Activated naive CD4-positive, alpha-beta T cell treated with Interleukin-2 at 50 U/mL for 16 hours (primary cell): ENCODE measurements around the gene CETN2.
"Not testable (repeated sequence)": the region's sequence is repeated elsewhere in the genome, so short reads cannot be mapped to it uniquely, and the experiment has no call there.

Experiments
- DNase-seq: peaks from one replicate; pipeline ENCODE4 v3.0.0-alpha.2; 2020

Gene CETN2

DNA sequence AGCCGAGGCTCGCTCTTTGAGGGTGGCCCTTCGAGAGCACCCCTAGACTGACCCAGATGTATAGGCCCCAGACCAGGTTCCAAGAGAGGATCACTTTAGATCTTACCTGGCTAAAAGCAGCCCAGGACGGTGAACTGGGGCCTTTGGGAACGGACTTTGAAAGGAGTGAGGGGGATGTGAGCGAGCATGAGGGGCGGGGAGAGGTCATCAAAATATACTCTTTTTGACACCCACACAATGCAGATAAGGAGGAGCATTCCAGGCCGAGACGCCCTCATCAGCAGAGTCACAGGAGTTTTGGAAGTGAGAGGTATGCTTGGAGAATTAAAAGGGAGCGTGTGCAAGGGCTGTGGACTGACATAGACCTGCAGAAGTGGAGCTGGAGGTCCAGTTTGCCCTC lies 834 bp upstream of the CETN2 start:
- no peak for DNase-seq

DNA sequence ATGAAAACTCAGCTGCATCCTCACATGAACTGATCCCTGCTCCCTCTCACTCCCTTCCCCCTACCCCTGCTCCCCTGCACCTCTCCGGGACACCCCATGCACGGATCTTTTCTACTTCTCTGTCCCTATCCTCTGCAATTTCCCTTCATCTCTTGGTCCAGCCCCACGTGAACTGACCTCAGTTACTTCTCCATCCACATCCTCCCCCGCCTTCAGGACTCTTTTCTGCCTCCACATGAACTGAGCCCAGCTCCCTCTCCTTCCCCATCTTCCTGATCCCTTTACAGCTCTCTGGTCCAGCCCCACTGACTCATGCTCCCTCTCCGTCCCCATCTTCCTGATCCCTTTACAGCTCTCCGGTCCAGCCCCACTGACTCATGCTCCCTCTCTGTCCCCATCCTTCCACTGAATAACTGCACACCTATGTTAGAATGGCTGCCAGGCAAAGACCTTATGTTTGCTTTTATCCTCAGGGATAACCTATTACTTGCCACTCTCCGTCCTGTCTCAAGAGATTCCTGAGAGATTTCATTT lies 5.6 kb downstream of the CETN2 start:
- DNase-seq: no peak

DNA sequence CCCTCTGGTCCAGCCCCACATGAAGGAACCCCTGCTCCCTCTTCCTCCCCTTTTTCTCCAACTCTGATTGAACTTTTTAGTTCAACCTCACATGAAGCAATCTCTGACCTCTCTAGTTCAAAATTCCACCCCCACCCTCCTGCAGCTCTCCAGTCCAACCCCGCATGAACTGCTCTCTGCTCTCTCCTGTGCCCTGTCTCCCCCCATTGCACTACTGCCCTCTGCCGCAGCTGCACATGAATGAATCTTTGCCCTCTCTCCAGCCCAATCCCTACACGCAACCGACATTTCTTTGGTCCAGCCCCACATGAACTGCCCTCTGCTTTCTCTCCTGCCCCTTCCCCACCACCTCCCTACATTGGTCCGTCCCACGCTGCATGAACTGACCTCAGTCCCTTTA lies 6.9 kb downstream of the CETN2 start:
- DNase-seq: no peak

DNA sequence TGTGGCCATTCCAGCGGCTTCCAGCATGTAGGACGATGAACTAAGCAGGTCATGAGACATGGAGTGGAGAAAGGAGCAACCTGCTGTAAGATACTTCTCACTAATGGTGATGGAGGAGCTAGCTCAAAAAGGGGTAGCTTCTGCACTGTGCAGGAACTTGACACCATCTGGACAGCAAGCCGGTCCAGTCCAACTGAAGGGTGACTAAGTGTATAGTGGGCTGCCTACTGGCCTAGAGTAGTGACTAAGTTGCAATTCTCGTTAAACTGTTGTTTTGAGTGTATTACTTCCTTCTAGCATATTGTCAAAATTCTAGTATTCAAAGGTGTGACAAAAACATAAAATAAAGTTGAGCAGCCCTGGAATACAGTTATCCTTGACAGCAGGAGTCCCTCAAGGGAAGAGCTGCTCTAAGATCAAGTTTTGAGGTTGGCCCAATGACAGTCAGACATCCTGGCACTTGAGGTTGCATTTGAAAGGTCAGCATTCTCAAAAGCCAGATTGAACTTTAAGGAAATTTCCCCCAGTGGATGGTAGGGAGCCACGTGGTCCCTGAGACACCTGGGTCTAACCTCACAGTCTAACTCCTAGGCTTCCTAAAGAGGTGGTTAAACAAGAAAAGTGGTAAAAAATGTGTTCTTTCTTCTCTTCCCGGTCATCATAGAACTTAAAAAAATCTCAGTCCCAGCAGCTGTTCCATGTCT lies 8.0 kb downstream of the CETN2 start:
- no peak for DNase-seq

DNA sequence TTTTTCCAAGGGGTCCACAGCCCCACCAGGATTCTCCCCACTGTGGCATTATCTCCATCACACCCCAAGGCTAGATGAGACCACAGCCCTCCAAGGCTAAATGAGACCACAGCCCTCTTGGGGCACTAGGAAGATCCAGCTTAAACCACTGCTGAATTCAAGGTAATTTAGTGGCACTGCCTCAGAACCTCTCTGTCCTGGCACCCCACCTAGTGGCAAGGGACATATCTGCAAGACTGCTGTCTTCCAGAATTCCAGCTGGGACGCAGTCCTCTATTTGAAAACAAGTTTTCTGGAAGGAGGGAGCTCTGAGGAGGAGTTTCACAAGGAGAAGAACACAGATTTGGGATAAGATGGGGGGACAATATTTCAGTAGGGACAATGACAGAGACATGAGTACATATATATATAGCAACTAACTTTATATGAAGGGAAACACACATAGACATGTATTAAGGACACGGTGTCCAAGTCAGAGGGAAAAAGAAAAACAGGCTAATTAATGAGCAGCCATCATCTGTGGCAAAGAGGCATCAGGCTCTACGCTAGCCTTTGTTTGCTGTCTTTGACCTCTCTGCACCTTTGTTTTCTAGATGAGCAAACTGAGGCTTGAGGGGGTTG lies 9.3 kb downstream of the CETN2 start:
- no peak for DNase-seq

DNA sequence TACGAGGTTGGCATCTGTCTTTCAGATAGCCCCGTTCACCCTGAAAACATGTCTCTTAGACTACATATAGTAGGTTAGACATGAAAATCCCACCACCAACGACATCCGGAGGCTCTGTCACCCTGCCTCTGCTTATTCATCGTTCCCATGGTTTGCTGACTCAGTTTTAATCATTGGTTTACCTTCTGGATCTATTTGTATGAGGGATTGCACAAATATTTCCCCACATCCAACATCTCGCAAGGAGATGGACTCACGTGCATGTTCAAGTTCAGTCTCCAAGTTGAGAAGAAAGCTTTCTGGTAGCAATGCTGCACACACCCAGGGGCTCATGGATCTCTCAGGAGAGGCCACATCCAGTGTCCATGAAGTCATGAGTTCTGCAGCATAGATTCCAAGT lies 10.8 kb downstream of the CETN2 start:
- DNase-seq: no peak

DNA sequence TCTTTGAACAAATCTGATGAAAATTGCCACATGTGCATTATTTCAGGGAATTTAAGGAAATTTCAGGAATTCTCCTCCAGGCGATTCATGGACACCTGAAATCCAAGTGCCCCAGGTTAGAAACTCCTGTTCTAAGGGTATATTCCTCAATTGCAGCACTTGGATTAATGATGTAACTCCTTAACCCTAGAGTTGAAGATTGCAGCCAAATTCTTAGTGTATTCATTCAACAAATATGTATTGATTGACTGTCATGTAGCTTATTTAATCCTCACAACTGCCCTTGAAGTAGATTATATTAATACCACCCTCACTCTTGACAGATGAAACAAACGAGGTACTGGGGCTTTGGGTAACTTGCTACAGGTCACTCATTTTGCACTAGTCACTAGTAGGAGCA lies 11.3 kb downstream of the CETN2 start:
- DNase-seq: no peak

DNA sequence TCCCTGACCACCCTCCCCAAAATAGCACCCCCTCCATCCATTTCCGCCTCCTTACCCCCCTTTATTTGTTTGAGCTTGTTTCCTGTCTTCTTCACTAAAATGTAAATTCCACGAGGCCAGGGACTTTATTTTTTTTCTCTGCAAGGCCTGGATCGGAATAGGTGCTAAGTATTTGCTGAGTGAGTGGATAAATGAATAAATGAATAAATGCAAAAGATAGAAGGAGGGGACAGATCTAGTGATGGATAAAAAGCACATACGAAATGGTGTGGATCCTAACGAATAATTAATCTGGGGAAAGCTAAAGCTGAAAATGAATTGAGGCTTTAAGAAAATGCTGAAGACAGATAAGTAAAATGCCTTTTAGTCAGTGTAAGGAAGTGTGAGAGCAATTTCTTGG lies 12.2 kb downstream of the CETN2 start:
- DNase-seq: no peak

DNA sequence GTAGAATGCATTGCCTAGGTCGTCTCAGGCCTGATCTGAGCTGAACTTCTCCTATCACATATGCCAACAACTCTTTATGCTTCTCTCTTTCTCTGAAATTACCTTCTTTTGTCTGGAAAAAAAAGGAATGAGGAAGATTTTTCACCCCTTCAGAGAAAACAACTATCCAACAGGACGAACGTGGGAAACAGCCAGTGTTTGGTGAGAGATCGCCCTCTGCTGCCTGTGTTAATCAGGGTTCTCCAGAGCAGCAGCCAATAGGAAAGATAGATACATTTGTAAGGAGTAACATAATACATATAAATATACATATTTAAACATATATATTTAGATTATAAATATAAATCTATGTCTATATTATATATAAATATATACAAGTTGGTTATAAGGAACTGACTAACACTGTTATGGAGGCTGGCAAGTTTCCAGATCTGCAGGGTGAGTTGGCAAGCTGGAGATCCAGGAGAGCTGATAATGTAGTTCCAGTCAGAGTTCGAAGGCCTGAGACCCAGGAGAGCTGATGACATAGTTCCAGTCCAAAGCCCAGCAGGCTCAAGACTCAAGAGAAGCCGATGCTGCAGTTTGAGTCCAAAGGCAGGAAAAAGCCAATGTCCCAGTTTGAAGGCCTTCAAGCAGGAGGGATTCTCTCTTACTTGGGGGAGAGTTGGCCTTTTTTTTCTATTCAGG lies 13.3 kb downstream of the CETN2 start:
- no peak for DNase-seq

DNA sequence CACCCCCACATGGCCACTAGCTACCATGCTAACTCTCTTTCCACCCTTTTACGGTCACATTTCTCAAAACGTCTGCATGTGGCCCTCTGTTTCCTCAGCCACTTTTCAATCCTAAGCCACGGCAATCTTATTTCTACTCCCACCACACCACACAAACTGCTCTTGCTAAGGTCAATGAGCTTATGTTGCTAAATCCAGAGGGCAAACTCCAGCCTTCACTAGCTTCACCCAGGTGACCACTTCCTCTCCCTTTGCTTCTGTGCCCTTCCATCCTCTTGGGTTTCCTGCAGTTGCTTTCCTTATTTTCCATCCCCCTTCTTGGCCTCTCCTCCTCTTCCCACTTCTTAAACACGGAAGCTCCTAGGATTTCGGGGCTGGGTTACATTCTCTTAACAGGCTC lies 16.5 kb downstream of the CETN2 start:
- DNase-seq: no peak

DNA sequence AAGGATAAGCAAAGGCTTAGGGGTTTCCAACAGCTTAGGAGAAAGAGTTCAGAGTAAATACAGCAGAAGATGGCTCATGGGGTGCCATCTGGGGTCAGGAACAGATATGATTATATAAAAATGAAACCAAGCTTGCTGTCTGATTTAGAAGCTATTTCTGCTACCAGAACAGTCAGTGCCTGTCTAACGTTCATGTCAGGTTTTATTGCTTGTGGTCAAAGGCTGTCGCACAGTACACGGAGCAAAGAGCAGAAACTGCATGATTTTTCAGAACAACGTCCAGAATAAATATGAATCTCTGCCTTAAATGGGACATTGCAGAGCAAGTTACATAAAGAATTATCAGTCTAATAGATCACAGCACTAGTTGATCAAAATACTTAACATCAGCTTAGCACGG lies 17.4 kb downstream of the CETN2 start:
- no peak for DNase-seq

DNA sequence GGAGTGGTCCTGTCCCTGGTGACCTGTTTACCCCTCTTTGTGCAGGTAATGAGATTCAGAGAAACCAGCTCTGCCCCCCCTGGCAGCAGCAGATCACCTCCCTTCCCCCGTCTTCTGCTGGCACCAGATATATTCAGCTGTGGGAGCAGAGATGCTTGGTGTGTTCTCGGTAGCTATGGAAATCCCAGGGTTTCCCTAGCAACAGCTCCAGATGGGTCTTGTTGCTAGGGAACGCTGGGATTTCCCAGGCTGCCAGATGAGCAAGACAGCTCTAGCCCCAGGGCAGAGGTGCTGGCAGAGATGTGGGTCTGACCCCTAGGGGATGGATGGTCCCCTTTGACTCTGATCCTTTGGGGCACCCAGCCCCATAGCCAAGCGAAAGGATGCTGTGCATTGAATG lies 20.2 kb downstream of the CETN2 start:
- DNase-seq: no peak

DNA sequence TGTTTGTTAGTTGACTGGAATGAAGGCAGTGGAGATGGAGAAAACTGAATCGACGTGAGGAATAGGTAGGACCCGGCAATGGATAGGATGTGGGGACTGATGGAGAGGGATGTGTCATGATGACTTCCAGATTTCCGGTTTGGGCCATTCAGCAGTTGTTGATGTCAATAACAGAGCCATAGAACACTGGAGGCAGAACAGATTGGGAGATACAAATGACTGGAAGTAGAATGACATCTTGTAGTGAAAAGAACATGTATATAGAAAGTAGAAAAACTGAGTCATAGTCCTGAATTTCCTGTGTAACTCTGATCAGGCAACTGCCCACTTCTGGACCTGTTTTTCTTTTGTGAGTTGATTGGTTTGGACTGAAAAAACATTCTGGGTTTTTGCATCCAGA lies 24.5 kb downstream of the CETN2 start:
- DNase-seq: no peak

DNA sequence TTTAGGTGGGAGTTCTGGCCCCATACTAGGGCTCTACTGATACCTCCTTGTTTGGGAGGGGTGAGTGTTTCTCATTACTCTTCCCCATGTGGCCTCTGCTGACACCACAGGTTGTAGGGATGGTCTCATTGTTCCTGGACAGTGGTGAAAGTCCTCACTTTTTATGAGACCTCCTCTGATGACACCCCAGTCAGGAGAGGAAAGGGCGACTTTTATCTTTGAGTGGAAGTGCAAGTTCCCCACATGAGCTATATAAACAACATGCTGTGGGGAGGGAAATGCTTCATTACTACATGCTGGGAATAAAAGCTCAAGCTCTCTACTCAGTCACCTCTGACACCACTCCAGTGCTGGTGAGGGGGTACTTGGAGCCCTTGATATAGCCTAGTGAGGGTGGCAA lies 31.6 kb downstream of the CETN2 start:
- DNase-seq: no peak

DNA sequence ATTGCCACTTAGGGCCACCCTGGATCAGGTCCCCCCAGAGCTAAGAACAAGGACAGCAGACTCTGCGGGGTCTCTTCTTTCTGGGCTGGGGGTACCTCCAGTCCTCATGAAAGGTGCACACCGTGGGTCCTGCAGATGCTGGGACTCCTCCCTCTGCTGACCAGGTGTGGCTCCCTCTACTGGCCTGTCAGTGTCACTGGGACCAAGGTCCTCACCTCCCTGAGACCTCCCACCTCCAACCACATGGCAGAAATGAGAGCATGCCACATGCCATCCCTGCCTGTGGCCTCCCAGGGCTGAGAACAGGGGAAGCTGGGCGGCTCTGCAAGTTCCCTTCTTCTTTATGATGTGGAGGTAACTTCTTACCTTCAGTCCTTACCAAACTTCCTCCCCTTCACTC lies 43.5 kb downstream of the CETN2 start:
- not testable (repeated sequence) for DNase-seq
